Astrocyte (in vitro differentiated cells and primary cell): ENCODE data around the gene DDIAS.

Experiments used
- CTCF ChIP-seq: IDR thresholded peaks from 2 replicates; pipeline ENCODE4 v1.5.1; 2011; ENCODE audit warnings: low read depth, mild to moderate bottlenecking, inconsistent platforms, low read length, moderate library complexity; ENCODE audit not compliant: insufficient read depth
- EZH2 ChIP-seq: IDR thresholded peaks from 2 replicates; pipeline ENCODE4 v1.6.1; 2012; ENCODE audit warnings: mild to moderate bottlenecking, low read length, inconsistent platforms; ENCODE audit not compliant: insufficient read depth

GRCh38 chr11:82892611-82893169, 8.8 kb upstream of the DDIAS start:
- TF ChIP-seq CTCF (no peak), EZH2 (no peak)
